H1 (cell line): ENCODE results near the gene KRABD2.

Experiments
- CEBPB ChIP-seq: IDR thresholded peaks from 2 replicates; pipeline ENCODE4 v1.6.1; 2012; ENCODE audit warnings: low read depth, low read length
- CTBP2 ChIP-seq: IDR thresholded peaks from 2 replicates; pipeline ENCODE4 v1.7.0; 2011; ENCODE audit warnings: borderline replicate concordance, mild to moderate bottlenecking, moderate library complexity, mixed read lengths, low read length; ENCODE audit not compliant: insufficient read depth, insufficient read length
- E2F6 ChIP-seq: IDR thresholded peaks from 2 replicates; pipeline ENCODE4 v1.6.1; 2012; ENCODE audit warnings: inconsistent platforms
- GABPA ChIP-seq: IDR thresholded peaks from 2 replicates; pipeline ENCODE4 v1.6.1; 2011; ENCODE audit warnings: mild to moderate bottlenecking, low read length, moderate library complexity, borderline replicate concordance; ENCODE audit not compliant: insufficient read depth
- JUN ChIP-seq: IDR thresholded peaks from 2 replicates; pipeline ENCODE4 v1.6.1; 2011; ENCODE audit warnings: low read depth, mild to moderate bottlenecking, improper control_type of control experiment, low read length
- KDM1A ChIP-seq: fragments of 200-600, 300-600 bp; sonication (generic); IDR thresholded peaks from 2 replicates; pipeline ENCODE4 v1.7.1; 2016; ENCODE audit warnings: mild to moderate bottlenecking, low read length, borderline replicate concordance
- NANOG ChIP-seq: IDR thresholded peaks from 2 replicates; pipeline ENCODE4 v1.6.1; 2011; ENCODE audit warnings: low read length, low read depth, mild to moderate bottlenecking, inconsistent platforms; ENCODE audit not compliant: insufficient read depth, poor library complexity, severe bottlenecking
- PHF8 ChIP-seq: fragments of 200-600 bp; sonication (generic); conservative IDR thresholded peaks from 2 replicates; pipeline ENCODE4 v1.7.1; 2012; ENCODE audit warnings: low read depth, mild to moderate bottlenecking, inconsistent platforms, low read length, moderate library complexity
- POLR2A ChIP-seq, 2 experiments: IDR thresholded peaks; 1 replicate in 1 of 2; 2 replicates in 1 of 2; pipeline ENCODE4 v1.6.1; 2011; ENCODE audit warnings: low read depth in 2 of 2, low read length in 2 of 2, mild to moderate bottlenecking in 2 of 2; ENCODE audit errors: control extremely low read depth in 1 of 2
- POLR2AphosphoS5 ChIP-seq: IDR thresholded peaks from 2 replicates; pipeline ENCODE4 v1.6.1; 2011; ENCODE audit warnings: low read depth, low read length
- POU5F1 ChIP-seq: IDR thresholded peaks from 2 replicates; pipeline ENCODE4 v1.6.1; 2011; ENCODE audit warnings: low read depth, mild to moderate bottlenecking, low read length, moderate library complexity
- RNF2 ChIP-seq: fragments of 200-900, 300-1000 bp; sonication (generic); IDR thresholded peaks from 2 replicates; pipeline ENCODE4 v1.7.1; 2016; ENCODE audit warnings: borderline replicate concordance, low read depth, mild to moderate bottlenecking, antibody characterized with exemption, low read length; ENCODE audit not compliant: poor library complexity, severe bottlenecking; ENCODE audit errors: missing control alignments
- SAP30 ChIP-seq: fragments of 300-600 bp; sonication (generic); IDR thresholded peaks from 2 replicates; pipeline ENCODE4 v1.7.1; 2012; ENCODE audit warnings: low read length, moderate library complexity, mild to moderate bottlenecking, inconsistent platforms; ENCODE audit not compliant: insufficient read depth, insufficient replicate concordance
- SIRT6 ChIP-seq: IDR thresholded peaks from one replicate; pipeline ENCODE4 v1.7.1; 2012; ENCODE audit warnings: low read length, inconsistent platforms
- SP4 ChIP-seq: IDR thresholded peaks from 2 replicates; pipeline ENCODE4 v1.6.1; 2012; ENCODE audit warnings: low read length, inconsistent platforms
- TAF7 ChIP-seq: optimal IDR thresholded peaks from 2 replicates; pipeline ENCODE3; 2011; ENCODE audit warnings: low read depth, mild to moderate bottlenecking, inconsistent platforms, low read length, moderate library complexity, borderline replicate concordance
- TBP ChIP-seq: IDR thresholded peaks from 2 replicates; pipeline ENCODE4 v1.6.1; 2011; ENCODE audit warnings: low read depth, low read length, improper control_type of control experiment
- ZNF274 ChIP-seq: IDR thresholded peaks from 2 replicates; pipeline ENCODE4 v1.7.0; 2012; ENCODE audit warnings: low read length, borderline replicate concordance; ENCODE audit errors: extremely low read depth

Gene KRABD2

GRCh38 chr17:8409966-8410882 lies 33.7 kb upstream of the KRABD2 start (continued):
- TF ChIP-seq SAP30 = no peak
- no peak for TF ChIP-seq SP4
- TF ChIP-seq PHF8 = no peak
- no peak for TF ChIP-seq CEBPB
- TF ChIP-seq POLR2AphosphoS5 = no peak
- TF ChIP-seq E2F6 = no peak
- TF ChIP-seq POU5F1 = no peak
- TF ChIP-seq CTBP2 = no peak
- TF ChIP-seq ZNF274 = no peak
- TF ChIP-seq TBP = 0 out of 2 replicates have a peak, but pooled peaks have one; percentile 28
- no peak for TF ChIP-seq JUN
- no peak for TF ChIP-seq POLR2A (IDR thresholded peaks at IDR 0.05; ENCODE audit: control extremely low read depth in 1 of 2, low read depth in 2 of 2, low read length in 2 of 2)
- no peak for TF ChIP-seq GABPA
- no peak for TF ChIP-seq TAF7
- no peak for TF ChIP-seq SIRT6
- no peak for TF ChIP-seq NANOG
- TF ChIP-seq KDM1A = no peak
- no peak for TF ChIP-seq RNF2
